ENCODE measurements around the gene DCAF5.
"Not testable (repeated sequence)": the region's sequence is repeated elsewhere in the genome, so short reads cannot be mapped to it uniquely, and the experiment has no call there.

The DCAF5 gene

GRCh38 chr14:69101331-69101826, 51.5 kb downstream of the DCAF5 start:
- DNase-seq (ENCODE audit: low read depth in 2 of 2): no peak

GRCh38 chr14:69097974-69098373, 54.9 kb downstream of the DCAF5 start:
- no peak for DNase-seq (ENCODE audit: low read depth in 2 of 2)

GRCh38 chr14:69096781-69097475, 56.0 kb downstream of the DCAF5 start:
- no peak for DNase-seq (ENCODE audit: low read depth in 2 of 2)

- no peak for DNase-seq (ENCODE audit: low read depth in 2 of 2)
Observed at GRCh38 chr14:69096246-69096645, 56.7 kb downstream of the DCAF5 start.

GRCh38 chr14:69094481-69094880, 58.4 kb downstream of the DCAF5 start:
- no peak for DNase-seq (ENCODE audit: low read depth in 2 of 2)

GRCh38 chr14:69093631-69094421, 59.1 kb downstream of the DCAF5 start:
- DNase-seq (ENCODE audit: low read depth in 2 of 2): no peak

GRCh38 chr14:69092840-69093422, 60.0 kb downstream of the DCAF5 start:
- DNase-seq (ENCODE audit: low read depth in 2 of 2): no peak

- DNase-seq (ENCODE audit: low read depth in 2 of 2): no peak
Observed at GRCh38 chr14:69091695-69092094, 61.2 kb downstream of the DCAF5 start.

- no peak for DNase-seq (ENCODE audit: low read depth in 2 of 2)
Observed at GRCh38 chr14:69091006-69091405, 61.9 kb downstream of the DCAF5 start.

GRCh38 chr14:69090187-69090789, 62.6 kb downstream of the DCAF5 start:
- no peak for DNase-seq (ENCODE audit: low read depth in 2 of 2)

GRCh38 chr14:69089046-69089445, 63.9 kb downstream of the DCAF5 start:
- DNase-seq (ENCODE audit: low read depth in 2 of 2): no peak

GRCh38 chr14:69088586-69088985, 64.3 kb downstream of the DCAF5 start:
- no peak for DNase-seq (ENCODE audit: low read depth in 2 of 2)

GRCh38 chr14:69087061-69087461, 65.9 kb downstream of the DCAF5 start:
- no peak for DNase-seq (ENCODE audit: low read depth in 2 of 2)

GRCh38 chr14:69086537-69086936, 66.4 kb downstream of the DCAF5 start:
- no peak for DNase-seq (ENCODE audit: low read depth in 2 of 2)

GRCh38 chr14:69084023-69084422, 68.9 kb downstream of the DCAF5 start:
- DNase-seq (ENCODE audit: low read depth in 2 of 2): no peak

GRCh38 chr14:69083181-69083580, 69.7 kb downstream of the DCAF5 start:
- no peak for DNase-seq (ENCODE audit: low read depth in 2 of 2)

GRCh38 chr14:69081271-69081670, 71.6 kb downstream of the DCAF5 start:
- DNase-seq (ENCODE audit: low read depth in 2 of 2): no peak

- DNase-seq (ENCODE audit: low read depth in 2 of 2): no peak
Observed at GRCh38 chr14:69079747-69080146, 73.2 kb downstream of the DCAF5 start.

- DNase-seq (ENCODE audit: low read depth in 2 of 2): no peak
Observed at GRCh38 chr14:69079188-69079742, 73.7 kb downstream of the DCAF5 start.

GRCh38 chr14:69077841-69078240, 75.1 kb downstream of the DCAF5 start:
- DNase-seq (ENCODE audit: low read depth in 2 of 2): no peak

GRCh38 chr14:69077185-69077584, 75.7 kb downstream of the DCAF5 start:
- DNase-seq (ENCODE audit: low read depth in 2 of 2): not testable (repeated sequence)

- DNase-seq (ENCODE audit: low read depth in 2 of 2): no peak
Observed at GRCh38 chr14:69076341-69076740, 76.6 kb downstream of the DCAF5 start.
